ENCODE results near the gene RNF8.

RNF8 gene

GRCh38 chr6:37432916-37433656 lies 79.3 kb downstream of the RNF8 start, which contains the start of gene CMTR1 (continued):
- TF ChIP-seq, protein P1, sequence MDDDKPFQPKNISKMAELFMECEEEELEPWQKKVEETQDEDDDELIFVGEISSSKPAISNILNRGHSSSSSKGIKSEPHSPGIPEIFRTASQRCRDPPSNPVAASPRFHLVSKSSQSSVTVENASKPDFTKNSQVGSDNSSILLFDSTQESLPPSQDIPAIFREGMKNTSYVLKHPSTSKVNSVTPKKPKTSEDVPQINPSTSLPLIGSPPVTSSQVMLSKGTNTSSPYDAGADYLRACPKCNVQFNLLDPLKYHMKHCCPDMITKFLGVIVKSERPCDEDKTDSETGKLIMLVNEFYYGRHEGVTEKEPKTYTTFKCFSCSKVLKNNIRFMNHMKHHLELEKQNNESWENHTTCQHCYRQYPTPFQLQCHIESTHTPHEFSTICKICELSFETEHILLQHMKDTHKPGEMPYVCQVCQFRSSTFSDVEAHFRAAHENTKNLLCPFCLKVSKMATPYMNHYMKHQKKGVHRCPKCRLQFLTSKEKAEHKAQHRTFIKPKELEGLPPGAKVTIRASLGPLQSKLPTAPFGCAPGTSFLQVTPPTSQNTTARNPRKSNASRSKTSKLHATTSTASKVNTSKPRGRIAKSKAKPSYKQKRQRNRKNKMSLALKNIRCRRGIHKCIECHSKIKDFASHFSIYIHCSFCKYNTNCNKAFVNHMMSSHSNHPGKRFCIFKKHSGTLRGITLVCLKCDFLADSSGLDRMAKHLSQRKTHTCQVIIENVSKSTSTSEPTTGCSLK (tag by site-specific recombination; IDR thresholded peaks at IDR 0.05): no peak
- TF ChIP-seq KLF9 (tag by site-specific recombination; IDR thresholded peaks at IDR 0.05; ENCODE audit: low read depth) (no peak), ZNF621 (tag by site-specific recombination; IDR thresholded peaks at IDR 0.05) (no peak), ZBTB21 (tag by site-specific recombination; IDR thresholded peaks at IDR 0.05) (peak; percentile 85), ZNF561 (tag by site-specific recombination; IDR thresholded peaks at IDR 0.05; ENCODE audit: borderline replicate concordance) (peak; percentile 70; the same call in 1 of the 2 replicates), ZNF155 (tag by site-specific recombination; IDR thresholded peaks at IDR 0.05) (no peak), ZNF571 (tag by site-specific recombination; IDR thresholded peaks at IDR 0.05) (no peak), WT1 (tag by site-specific recombination; IDR thresholded peaks at IDR 0.05) (no peak; the same call in 1 of the 2 replicates)
- TF ChIP-seq, protein P2, sequence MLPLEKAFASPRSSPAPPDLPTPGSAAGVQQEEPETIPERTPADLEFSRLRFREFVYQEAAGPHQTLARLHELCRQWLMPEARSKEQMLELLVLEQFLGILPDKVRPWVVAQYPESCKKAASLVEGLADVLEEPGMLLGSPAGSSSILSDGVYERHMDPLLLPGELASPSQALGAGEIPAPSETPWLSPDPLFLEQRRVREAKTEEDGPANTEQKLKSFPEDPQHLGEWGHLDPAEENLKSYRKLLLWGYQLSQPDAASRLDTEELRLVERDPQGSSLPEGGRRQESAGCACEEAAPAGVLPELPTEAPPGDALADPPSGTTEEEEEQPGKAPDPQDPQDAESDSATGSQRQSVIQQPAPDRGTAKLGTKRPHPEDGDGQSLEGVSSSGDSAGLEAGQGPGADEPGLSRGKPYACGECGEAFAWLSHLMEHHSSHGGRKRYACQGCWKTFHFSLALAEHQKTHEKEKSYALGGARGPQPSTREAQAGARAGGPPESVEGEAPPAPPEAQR (tag by site-specific recombination; IDR thresholded peaks at IDR 0.05): no peak

GRCh38 chr6:37433657-37434271 lies 80.0 kb downstream of the RNF8 start:
- no peaks in the 10 kb centered on the region for H3K9me3 ChIP-seq (ENCODE audit: control insufficient read depth, insufficient read depth, low read depth, low read length)
- CTCF ChIA-PET: interaction anchor here (0.6 kb wide), 2 partner anchors 26 to 819 kb away, joined by 3 to 4 read pairs; no protein-coding TSS in a partner anchor
- peaks cover 17 to 33% of the 10 kb centered on the region in 2 experiments for H3K36me3 ChIP-seq (ENCODE audit: control insufficient read depth in 2 of 2, insufficient read depth in 1 of 2, low read length in 2 of 2)
- peak overlapping the region; percentile 56 for H3K27ac ChIP-seq (ENCODE audit: extremely low read depth, low read depth, low read length)
- H3K4me1 ChIP-seq (ENCODE audit: control insufficient read depth, insufficient read depth, low read length): peaks cover 14% of the 10 kb centered on the region
- POLR2A ChIA-PET: interaction anchor here (1.2 to 1.8 kb wide), 6 partner anchors 8 to 79 kb away, joined by 4 to 8 read pairs (median 6); partner anchors contain the start of gene CCDC167
- TF ChIP-seq SETDB1 (IDR thresholded peaks at IDR 0.05; ENCODE audit: insufficient read length, low read length) (no peak), ZNF121 (tag by site-specific recombination; IDR thresholded peaks at IDR 0.05) (no peak), ZNF341 (tag by site-specific recombination; IDR thresholded peaks at IDR 0.05; ENCODE audit: low read depth) (peak; percentile 60), ZBTB17 (tag by site-specific recombination; IDR thresholded peaks at IDR 0.05) (peak; percentile 35), ZNF624 (tag by site-specific recombination; IDR thresholded peaks at IDR 0.05) (no peak)
- peak overlapping the region; percentile 91 for H3K4me3 ChIP-seq (ENCODE audit: low read depth, low read length)

DNA sequence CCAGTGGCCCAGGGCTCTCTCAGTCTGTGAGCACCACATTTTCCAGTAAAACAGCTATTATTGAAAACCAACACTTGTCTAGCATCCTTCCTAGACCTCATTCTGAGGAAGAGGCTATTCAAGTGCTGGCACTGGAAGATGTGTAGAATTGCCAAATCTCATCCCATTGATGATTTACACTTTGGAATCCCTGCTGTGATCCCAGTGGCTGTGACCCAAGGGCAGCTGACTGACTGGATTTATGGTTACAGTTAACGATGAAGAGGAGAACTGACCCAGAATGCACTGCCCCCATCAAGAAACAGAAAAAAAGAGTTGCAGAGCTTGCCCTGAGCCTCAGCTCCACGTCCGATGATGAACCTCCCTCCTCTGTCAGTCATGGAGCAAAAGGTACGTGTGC lies 81.6 kb downstream of the RNF8 start:
- H3K36me3 ChIP-seq (ENCODE audit: control insufficient read depth in 2 of 2, insufficient read depth in 1 of 2, low read length in 2 of 2): peaks cover 17 to 49% of the 10 kb centered on the region in 2 experiments
- ChIA-PET CTCF (no interaction called here), POLR2A (no interaction called here)
- H3K27ac ChIP-seq (ENCODE audit: extremely low read depth, low read depth, low read length): no peak overlapping the region
- peaks cover 14% of the 10 kb centered on the region for H3K4me1 ChIP-seq (ENCODE audit: control insufficient read depth, insufficient read depth, low read length)
- no peaks in the 10 kb centered on the region for H3K9me3 ChIP-seq (ENCODE audit: control insufficient read depth, insufficient read depth, low read depth, low read length)
- H3K4me3 ChIP-seq (ENCODE audit: low read depth, low read length): no peak overlapping the region
- peak; percentile 39 for TF ChIP-seq ZIC2 (tag by site-specific recombination; IDR thresholded peaks at IDR 0.05)
- TF ChIP-seq ZBTB20 (tag by site-specific recombination; IDR thresholded peaks at IDR 0.05): no peak
- no peak for TF ChIP-seq ZNF292 (tag by site-specific recombination; IDR thresholded peaks at IDR 0.05; ENCODE audit: borderline replicate concordance, low read depth)
- TF ChIP-seq, protein P3, sequence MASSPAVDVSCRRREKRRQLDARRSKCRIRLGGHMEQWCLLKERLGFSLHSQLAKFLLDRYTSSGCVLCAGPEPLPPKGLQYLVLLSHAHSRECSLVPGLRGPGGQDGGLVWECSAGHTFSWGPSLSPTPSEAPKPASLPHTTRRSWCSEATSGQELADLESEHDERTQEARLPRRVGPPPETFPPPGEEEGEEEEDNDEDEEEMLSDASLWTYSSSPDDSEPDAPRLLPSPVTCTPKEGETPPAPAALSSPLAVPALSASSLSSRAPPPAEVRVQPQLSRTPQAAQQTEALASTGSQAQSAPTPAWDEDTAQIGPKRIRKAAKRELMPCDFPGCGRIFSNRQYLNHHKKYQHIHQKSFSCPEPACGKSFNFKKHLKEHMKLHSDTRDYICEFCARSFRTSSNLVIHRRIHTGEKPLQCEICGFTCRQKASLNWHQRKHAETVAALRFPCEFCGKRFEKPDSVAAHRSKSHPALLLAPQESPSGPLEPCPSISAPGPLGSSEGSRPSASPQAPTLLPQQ (tag by site-specific recombination; IDR thresholded peaks at IDR 0.05): no peak
- no peak for TF ChIP-seq SCRT1 (tag by site-specific recombination; IDR thresholded peaks at IDR 0.05; ENCODE audit: borderline replicate concordance)
- TF ChIP-seq, protein P4, sequence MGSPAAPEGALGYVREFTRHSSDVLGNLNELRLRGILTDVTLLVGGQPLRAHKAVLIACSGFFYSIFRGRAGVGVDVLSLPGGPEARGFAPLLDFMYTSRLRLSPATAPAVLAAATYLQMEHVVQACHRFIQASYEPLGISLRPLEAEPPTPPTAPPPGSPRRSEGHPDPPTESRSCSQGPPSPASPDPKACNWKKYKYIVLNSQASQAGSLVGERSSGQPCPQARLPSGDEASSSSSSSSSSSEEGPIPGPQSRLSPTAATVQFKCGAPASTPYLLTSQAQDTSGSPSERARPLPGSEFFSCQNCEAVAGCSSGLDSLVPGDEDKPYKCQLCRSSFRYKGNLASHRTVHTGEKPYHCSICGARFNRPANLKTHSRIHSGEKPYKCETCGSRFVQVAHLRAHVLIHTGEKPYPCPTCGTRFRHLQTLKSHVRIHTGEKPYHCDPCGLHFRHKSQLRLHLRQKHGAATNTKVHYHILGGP (tag by site-specific recombination; IDR thresholded peaks at IDR 0.05): no peak
- no peak for TF ChIP-seq KLF16 (tag by site-specific recombination; IDR thresholded peaks at IDR 0.05)
- TF ChIP-seq ZNF623 (tag by site-specific recombination; IDR thresholded peaks at IDR 0.05): no peak
- TF ChIP-seq, protein P5, sequence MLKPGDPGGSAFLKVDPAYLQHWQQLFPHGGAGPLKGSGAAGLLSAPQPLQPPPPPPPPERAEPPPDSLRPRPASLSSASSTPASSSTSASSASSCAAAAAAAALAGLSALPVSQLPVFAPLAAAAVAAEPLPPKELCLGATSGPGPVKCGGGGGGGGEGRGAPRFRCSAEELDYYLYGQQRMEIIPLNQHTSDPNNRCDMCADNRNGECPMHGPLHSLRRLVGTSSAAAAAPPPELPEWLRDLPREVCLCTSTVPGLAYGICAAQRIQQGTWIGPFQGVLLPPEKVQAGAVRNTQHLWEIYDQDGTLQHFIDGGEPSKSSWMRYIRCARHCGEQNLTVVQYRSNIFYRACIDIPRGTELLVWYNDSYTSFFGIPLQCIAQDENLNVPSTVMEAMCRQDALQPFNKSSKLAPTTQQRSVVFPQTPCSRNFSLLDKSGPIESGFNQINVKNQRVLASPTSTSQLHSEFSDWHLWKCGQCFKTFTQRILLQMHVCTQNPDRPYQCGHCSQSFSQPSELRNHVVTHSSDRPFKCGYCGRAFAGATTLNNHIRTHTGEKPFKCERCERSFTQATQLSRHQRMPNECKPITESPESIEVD (tag by site-specific recombination; IDR thresholded peaks at IDR 0.05): peak; percentile 56; the same call in 1 of the 2 replicates
- TF ChIP-seq ZNF341 (tag by site-specific recombination; IDR thresholded peaks at IDR 0.05; ENCODE audit: low read depth): 0 out of 2 replicates have a peak, but pooled peaks have one; percentile 25

All from HEK293 (cell line).